Spleen (tissue), 11 donors: ENCODE results near the gene C14orf93. TPM values are rescaled to one million over a fixed set of nuclear protein-coding genes. Genes with fewer than 3 reads are reported as not detected.

ENCODE experiments used
- DNase-seq: peaks from one replicate; pipeline ENCODE4 v3.0.0-alpha.2; 2020
- H3K27ac ChIP-seq, 8 donors: fragments of 200-600 bp; sonication (generic) in 7 of 8; 1 replicate in 4 of 8; 2 replicates in 4 of 8; pipeline versions ENCODE4 v1.5.0 to v1.8.0; 2016 to 2021; ENCODE audit warnings: inconsistent platforms in 4 of 8, mild to moderate bottlenecking in 4 of 8, moderate library complexity in 1 of 8
- H3K27me3 ChIP-seq, 7 donors: fragments of 200-600 bp; sonication (generic) in 6 of 7; replicated peaks in 1 of 7; 1 replicate in 4 of 7; 2 replicates in 3 of 7; pipeline versions ENCODE4 v1.5.0 to v1.8.0; 2016 to 2021; ENCODE audit warnings: inconsistent platforms in 3 of 7, mild to moderate bottlenecking in 1 of 7
- H3K36me3 ChIP-seq, 6 donors: fragments of 200-600 bp; sonication (generic) in 5 of 6; 1 replicate in 4 of 6; 2 replicates in 2 of 6; pipeline versions ENCODE4 v1.5.0 to v1.8.0; 2016 to 2021; ENCODE audit warnings: inconsistent platforms in 2 of 6
- H3K4me1 ChIP-seq, 6 donors: fragments of 200-600 bp; sonication (generic) in 5 of 6; 1 replicate in 3 of 6; 2 replicates in 3 of 6; pipeline versions ENCODE4 v1.5.0 to v1.8.0; 2016 to 2021; ENCODE audit warnings: inconsistent platforms in 3 of 6
- H3K4me3 ChIP-seq, 8 donors: fragments of 200-600 bp; sonication (generic) in 7 of 8; 1 replicate in 4 of 8; 2 replicates in 4 of 8; pipeline versions ENCODE4 v1.5.0 to v1.8.0; 2016 to 2021; ENCODE audit warnings: inconsistent platforms in 4 of 8, mild to moderate bottlenecking in 4 of 8, moderate library complexity in 2 of 8
- H3K9me3 ChIP-seq, 8 donors: fragments of 200-600 bp; sonication (generic) in 7 of 8; 1 replicate in 4 of 8; 2 replicates in 4 of 8; pipeline versions ENCODE4 v1.5.0 to v1.8.0; 2016 to 2021; ENCODE audit warnings: inconsistent platforms in 4 of 8
- CTCF ChIP-seq, 11 experiments: fragments of 200-600 bp in 7 of 11; fragments of 450-650 bp in 4 of 11; sonication (generic) in 4 of 11; IDR thresholded peaks in 8 of 11; conservative IDR thresholded peaks in 3 of 11; 1 replicate in 7 of 11; 2 replicates in 4 of 11; pipeline versions ENCODE4 v1.4.0 to v1.8.0; 2016 to 2021; ENCODE audit warnings: antibody characterized with exemption in 11 of 11, inconsistent platforms in 4 of 11, mild to moderate bottlenecking in 1 of 11
- POLR2A ChIP-seq, 3 donors: fragments of 450-650 bp; IDR thresholded peaks; one replicate each; pipeline ENCODE4 v1.5.1; 2017; ENCODE audit warnings: antibody characterized with exemption in 3 of 3, mild to moderate bottlenecking in 1 of 3
- POLR2AphosphoS5 ChIP-seq, 3 donors: sonication (generic); formaldehyde crosslinking; IDR thresholded peaks; one replicate each; pipeline ENCODE4 v1.5.1; 2017; ENCODE audit warnings: antibody characterized with exemption in 3 of 3
- WGBS, 5 donors: extraction: QIAGEN DNeasy Blood & Tissue Kit in 3 of 5; methylation state at CpG; one replicate each; pipeline versions ENCODE4 v1.1.5 to v1.1.7; 2013 to 2018; 5-methylcytosine and 5-hydroxymethylcytosine counted together
- intact Hi-C: fragments of 100-400 bp; cut with DNase I; formaldehyde crosslinking; loops from one replicate; pipeline ENCODE4 v1.15.0; 2023; ENCODE audit warnings: low total_unique reads
- polyA plus RNA-seq, 3 donors: library from polyadenylated mRNA; stranded (reverse); fragments of 200-250 nt; gene quantifications; one replicate each; pipeline ENCODE4 v1.2.1, GENCODE V29; 2013
- total RNA-seq, 7 donors: library from RNA; depleted of rRNA in 3 of 7; stranded (reverse); fragments of >200 nt in 3 of 7; fragmentation: NEBNext Ultra II Directional in 4 of 7; extraction: Animal tissue kit (Norgen Biotek cat#: 25700) in 4 of 7; gene quantifications; one replicate each; pipeline versions ENCODE4 v1.1.0 to v1.2.1, GENCODE V29; 2016 to 2021
- donor health status: healthy with polysubstance abuse.
- donor health status: DM: no; HTN: no; CAD: no; lungs with moderate emphysema.
- donor health status: DM: no; HTN: no; CAD: no.
- donor health status: Bipolar disorder and iron deficiency.
- donor health status: healthy.
- donor health status: DM: no; HTN: no; CAD: no.
- donor health status: DM: yes; HTN: yes; CAD: no.

C14orf93 gene
- total and polyA plus RNA-seq, 10 donors: 7.3 to 27.0 (median 10.6) TPM

GRCh38 chr14:22939684-22940083, 70.3 kb downstream of the C14orf93 start:
- TF ChIP-seq POLR2AphosphoS5 (IDR thresholded peaks at IDR 0.05) (no peak), CTCF (IDR thresholded peaks at IDR 0.05 in 8 of 11, conservative IDR thresholded peaks at IDR 0.05 in 3 of 11) (no peak), POLR2A (IDR thresholded peaks at IDR 0.05) (no peak)
- WGBS, 5 donors: 92 to 96% (median 94%) methylated on average over 4 of the region's 4 CpGs

More at GRCh38 chr14:22939684-22940083, 70.3 kb downstream of the C14orf93 start:
- H3K9me3 ChIP-seq: no peaks in the 10 kb centered on the region
- no peaks in the 10 kb centered on the region for H3K4me1 ChIP-seq
- peaks cover 0 to 85% (median 4%) of the 10 kb centered on the region in 6 donors for H3K36me3 ChIP-seq
- H3K27ac ChIP-seq: no peak overlapping the region
- DNase-seq: no peak
- H3K27me3 ChIP-seq: no peaks in the 10 kb centered on the region
- intact Hi-C loops: no loop called here
- no peak overlapping the region for H3K4me3 ChIP-seq

Other genes with a start within 250 kb of the C14orf93 start
- gene OXA1L, start 243.5 kb downstream of the C14orf93 start, total RNA-seq: 100 to 1,000 TPM in 6 of 7 donors, 10 to 100 TPM in 1; 88.6 to 133 (median 110) TPM
- 100 to 1,000 TPM in 1 of 3 donors, 10 to 100 TPM in 2; 73.5 to 110 (median 96.2) TPM for gene OXA1L, start 243.5 kb downstream of the C14orf93 start, polyA plus RNA-seq
- gene SLC7A7, start 194.7 kb downstream of the C14orf93 start, total RNA-seq: 100 to 1,000 TPM in 4 of 7 donors, 10 to 100 TPM in 3; 56.4 to 165 (median 112) TPM
- 10 to 100 TPM; 34.2 to 46.5 (median 35.3) TPM for gene SLC7A7, start 194.7 kb downstream of the C14orf93 start, polyA plus RNA-seq
- 100 to 1,000 TPM in 1 of 7 donors, 10 to 100 TPM in 6; 55.2 to 111 (median 62.8) TPM for gene MRPL52, start 180.3 kb downstream of the C14orf93 start, total RNA-seq
- 100 to 1,000 TPM in 2 of 3 donors, 10 to 100 TPM in 1; 88.8 to 138 (median 137) TPM for gene MRPL52, start 180.3 kb downstream of the C14orf93 start, polyA plus RNA-seq
- gene MMP14, start 173.6 kb downstream of the C14orf93 start, total RNA-seq: 100 to 1,000 TPM in 1 of 7 donors, 10 to 100 TPM in 6; 42.6 to 126 (median 65.2) TPM
- gene MMP14, start 173.6 kb downstream of the C14orf93 start, polyA plus RNA-seq: 10 to 100 TPM in 2 of 3 donors, 1 to 10 TPM in 1; 6.6 to 30.8 (median 15.6) TPM
- 100 to 1,000 TPM in 6 of 7 donors, 10 to 100 TPM in 1; 99.6 to 205 (median 110) TPM for gene LRP10, start 138.4 kb downstream of the C14orf93 start, total RNA-seq
- gene LRP10, start 138.4 kb downstream of the C14orf93 start, polyA plus RNA-seq: 10 to 100 TPM in 1 of 3 donors, 1 to 10 TPM in 2; 7.9 to 22.3 (median 8.9) TPM
- gene REM2, start 126.9 kb downstream of the C14orf93 start, total RNA-seq: 1 to 10 TPM; 1.4 to 5.8 (median 3.0) TPM
- gene REM2, start 126.9 kb downstream of the C14orf93 start, polyA plus RNA-seq: 1 to 10 TPM; 2.2 to 5.2 (median 3.4) TPM
- gene RBM23, start 91.0 kb downstream of the C14orf93 start, total RNA-seq: 100 to 1,000 TPM in 4 of 7 donors, 10 to 100 TPM in 3; 84.9 to 875 (median 103) TPM
- 10 to 100 TPM; 19.0 to 40.3 (median 32.7) TPM for gene RBM23, start 91.0 kb downstream of the C14orf93 start, polyA plus RNA-seq
- 10 to 100 TPM; 31.1 to 44.7 (median 40.6) TPM for gene PRMT5, start 80.8 kb downstream of the C14orf93 start, total RNA-seq
- gene PRMT5, start 80.8 kb downstream of the C14orf93 start, polyA plus RNA-seq: 10 to 100 TPM; 18.6 to 30.6 (median 24.9) TPM
- gene HAUS4, start 53.1 kb downstream of the C14orf93 start, total RNA-seq: 10 to 100 TPM; 37.7 to 83.5 (median 50.6) TPM
- 10 to 100 TPM; 21.1 to 44.3 (median 31.5) TPM for gene HAUS4, start 53.1 kb downstream of the C14orf93 start, polyA plus RNA-seq
- 10 to 100 TPM in 1 of 7 donors, 1 to 10 TPM in 6; 1.4 to 11.0 (median 5.3) TPM for gene AJUBA, start 27.6 kb downstream of the C14orf93 start, total RNA-seq
- 1 to 10 TPM in 1 of 3 donors, under 1 TPM in 2; 0.63 to 2.1 (median 0.68) TPM for gene AJUBA, start 27.6 kb downstream of the C14orf93 start, polyA plus RNA-seq
- gene PSMB5, start 24.8 kb upstream of the C14orf93 start, total RNA-seq: 10 to 100 TPM; 43.1 to 72.3 (median 55.1) TPM
- gene PSMB5, start 24.8 kb upstream of the C14orf93 start, polyA plus RNA-seq: 10 to 100 TPM; 36.5 to 80.1 (median 60.9) TPM
- gene PSMB11, start 32.1 kb upstream of the C14orf93 start, total RNA-seq: not detected
- under 1 TPM in 1 of 3 donors, not detected in 2; 0.03 TPM for gene PSMB11, start 32.1 kb upstream of the C14orf93 start, polyA plus RNA-seq
- gene CDH24, start 47.4 kb upstream of the C14orf93 start, total RNA-seq: 1 to 10 TPM; 2.6 to 9.4 (median 6.5) TPM
- 1 to 10 TPM; 1.3 to 6.3 (median 3.1) TPM for gene CDH24, start 47.4 kb upstream of the C14orf93 start, polyA plus RNA-seq
- gene ACIN1, start 85.0 kb upstream of the C14orf93 start, total RNA-seq: 100 to 1,000 TPM; 148 to 228 (median 211) TPM
- 100 to 1,000 TPM in 2 of 3 donors, 10 to 100 TPM in 1; 59.2 to 126 (median 119) TPM for gene ACIN1, start 85.0 kb upstream of the C14orf93 start, polyA plus RNA-seq
- gene C14orf119, start 85.4 kb upstream of the C14orf93 start, total RNA-seq: 10 to 100 TPM; 34.3 to 43.2 (median 37.8) TPM
- gene C14orf119, start 85.4 kb upstream of the C14orf93 start, polyA plus RNA-seq: 10 to 100 TPM; 28.0 to 47.0 (median 40.2) TPM
- not detected for gene CIROP, start 94.8 kb upstream of the C14orf93 start, total RNA-seq
- gene CIROP, start 94.8 kb upstream of the C14orf93 start, polyA plus RNA-seq: not detected
- gene CEBPE, start 109.1 kb upstream of the C14orf93 start, total RNA-seq: 1 to 10 TPM in 4 of 7 donors, under 1 TPM in 3; 0.64 to 9.6 (median 1.6) TPM
- gene CEBPE, start 109.1 kb upstream of the C14orf93 start, polyA plus RNA-seq: 1 to 10 TPM; 1.2 to 3.5 (median 1.3) TPM
- 100 to 1,000 TPM in 1 of 7 donors, 10 to 100 TPM in 6; 23.5 to 106 (median 68.0) TPM for gene SLC7A8, start 173.5 kb upstream of the C14orf93 start, total RNA-seq
- 1 to 10 TPM; 3.5 to 8.7 (median 6.7) TPM for gene SLC7A8, start 173.5 kb upstream of the C14orf93 start, polyA plus RNA-seq
- gene RNF212B, start 227.8 kb upstream of the C14orf93 start, total RNA-seq: not detected
- gene RNF212B, start 227.8 kb upstream of the C14orf93 start, polyA plus RNA-seq: not detected